Measurements from ENCODE around the gene NLGN1. TPM values are rescaled to one million over a fixed set of nuclear protein-coding genes. Genes with fewer than 3 reads are reported as not detected.

The NLGN1 gene
- polyA plus RNA-seq, 2 of the 4 experiments (the other 2 are of a cell fraction): not detected

DNA sequence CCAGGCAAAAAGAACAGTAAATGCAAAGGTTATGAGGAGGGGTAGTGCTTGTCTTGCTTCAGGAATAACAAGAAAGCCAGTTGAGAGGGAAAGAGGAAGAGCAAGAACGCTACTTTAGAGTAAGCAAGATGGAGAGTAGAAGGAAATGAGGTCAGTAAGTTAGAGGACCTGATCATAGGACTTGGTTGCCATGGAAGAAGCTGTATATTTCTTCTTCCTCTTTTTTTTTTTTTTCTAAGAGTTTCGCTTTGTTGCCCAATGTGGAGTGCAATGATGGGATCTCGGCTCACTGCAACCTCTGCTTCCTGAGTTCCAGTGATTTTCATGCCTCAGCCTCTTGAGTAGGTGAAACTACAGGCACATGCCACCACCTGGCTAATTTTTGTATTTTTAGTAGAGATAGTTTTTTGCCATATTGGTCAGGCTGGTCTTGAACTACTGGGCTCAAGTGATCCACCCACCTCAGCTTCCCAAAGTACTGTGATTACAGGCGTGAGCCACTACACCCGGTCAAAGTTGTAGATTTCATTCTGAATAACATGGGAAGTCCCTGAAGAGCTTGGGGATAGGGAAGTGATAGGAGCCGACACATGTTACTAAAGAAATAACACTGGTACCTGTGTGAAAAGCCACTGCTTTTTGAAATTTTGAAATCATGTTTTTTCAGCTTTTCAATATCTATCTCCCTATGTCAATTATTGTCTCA, 933.7 kb downstream of the NLGN1 start:
- TF ChIP-seq EHMT2 (IDR thresholded peaks at IDR 0.05; ENCODE audit: low read depth) (no peak), ESRRA (IDR thresholded peaks at IDR 0.05; ENCODE audit: borderline replicate concordance, low read length) (no peak)
- TF ChIP-seq, protein P1, sequence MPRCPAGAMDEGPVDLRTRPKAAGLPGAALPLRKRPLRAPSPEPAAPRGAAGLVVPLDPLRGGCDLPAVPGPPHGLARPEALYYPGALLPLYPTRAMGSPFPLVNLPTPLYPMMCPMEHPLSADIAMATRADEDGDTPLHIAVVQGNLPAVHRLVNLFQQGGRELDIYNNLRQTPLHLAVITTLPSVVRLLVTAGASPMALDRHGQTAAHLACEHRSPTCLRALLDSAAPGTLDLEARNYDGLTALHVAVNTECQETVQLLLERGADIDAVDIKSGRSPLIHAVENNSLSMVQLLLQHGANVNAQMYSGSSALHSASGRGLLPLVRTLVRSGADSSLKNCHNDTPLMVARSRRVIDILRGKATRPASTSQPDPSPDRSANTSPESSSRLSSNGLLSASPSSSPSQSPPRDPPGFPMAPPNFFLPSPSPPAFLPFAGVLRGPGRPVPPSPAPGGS (IDR thresholded peaks at IDR 0.05): no peak
- no peak overlapping the region for H3K4me3 ChIP-seq
- no peak for FAIRE-seq
- ATAC-seq: no peak
- no peaks in the 10 kb centered on the region for H3K9me3 ChIP-seq
- no peaks in the 10 kb centered on the region for H3K4me1 ChIP-seq
- ChIA-PET CTCF (no interaction called here), POLR2A (no interaction called here)
- H3K4me2 ChIP-seq: no peak overlapping the region
- 51% methylated on average over 6 of the region's 6 CpGs for WGBS (ENCODE audit: missing lambda C conversion rate)
- no peak for DNase-seq (ENCODE audit: low read depth in 1 of 2, low spot score in 1 of 2)
- no peak overlapping the region for H3K27ac ChIP-seq

DNA sequence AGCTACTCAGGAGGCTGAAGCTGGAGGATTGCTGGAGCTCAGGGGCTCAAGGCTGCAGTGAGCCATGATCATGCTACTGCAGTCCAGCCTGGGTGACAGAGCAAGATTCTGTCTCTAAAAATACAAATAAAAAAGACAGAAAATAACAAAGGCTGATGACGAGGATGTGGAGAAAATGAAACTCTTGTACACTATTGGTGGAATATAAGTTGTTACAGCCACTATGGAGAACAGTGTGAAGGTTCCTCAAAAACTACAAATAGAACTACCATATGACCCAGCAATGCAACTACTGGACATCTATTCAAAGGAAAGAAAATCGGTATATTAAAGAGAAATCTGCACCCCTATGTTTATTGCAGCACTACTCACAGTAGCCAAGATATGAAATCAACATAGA, 934.8 kb downstream of the NLGN1 start:
- 2% methylated on average over 2 of the region's 2 CpGs for WGBS (ENCODE audit: missing lambda C conversion rate)
- POLR2A ChIA-PET: no interaction called here
- no peak for ATAC-seq
- TF ChIP-seq NR3C1 (IDR thresholded peaks at IDR 0.05): no peak
- no peak for TF ChIP-seq RFX5 (IDR thresholded peaks at IDR 0.05)
- TF ChIP-seq HEYL (CRISPR knock-in tag; IDR thresholded peaks at IDR 0.05): no peak
- TF ChIP-seq CHD2 (IDR thresholded peaks at IDR 0.05; ENCODE audit: low read length, partially characterized antibody): no peak
- no peak for TF ChIP-seq SMC3 (IDR thresholded peaks at IDR 0.05)
- no peak for TF ChIP-seq EHF (CRISPR knock-in tag; IDR thresholded peaks at IDR 0.05)
- no peak for TF ChIP-seq TP53 (CRISPR knock-in tag; IDR thresholded peaks at IDR 0.05)
- TF ChIP-seq KDM1A (IDR thresholded peaks at IDR 0.05; ENCODE audit: low read depth): no peak
- TF ChIP-seq, protein P2, sequence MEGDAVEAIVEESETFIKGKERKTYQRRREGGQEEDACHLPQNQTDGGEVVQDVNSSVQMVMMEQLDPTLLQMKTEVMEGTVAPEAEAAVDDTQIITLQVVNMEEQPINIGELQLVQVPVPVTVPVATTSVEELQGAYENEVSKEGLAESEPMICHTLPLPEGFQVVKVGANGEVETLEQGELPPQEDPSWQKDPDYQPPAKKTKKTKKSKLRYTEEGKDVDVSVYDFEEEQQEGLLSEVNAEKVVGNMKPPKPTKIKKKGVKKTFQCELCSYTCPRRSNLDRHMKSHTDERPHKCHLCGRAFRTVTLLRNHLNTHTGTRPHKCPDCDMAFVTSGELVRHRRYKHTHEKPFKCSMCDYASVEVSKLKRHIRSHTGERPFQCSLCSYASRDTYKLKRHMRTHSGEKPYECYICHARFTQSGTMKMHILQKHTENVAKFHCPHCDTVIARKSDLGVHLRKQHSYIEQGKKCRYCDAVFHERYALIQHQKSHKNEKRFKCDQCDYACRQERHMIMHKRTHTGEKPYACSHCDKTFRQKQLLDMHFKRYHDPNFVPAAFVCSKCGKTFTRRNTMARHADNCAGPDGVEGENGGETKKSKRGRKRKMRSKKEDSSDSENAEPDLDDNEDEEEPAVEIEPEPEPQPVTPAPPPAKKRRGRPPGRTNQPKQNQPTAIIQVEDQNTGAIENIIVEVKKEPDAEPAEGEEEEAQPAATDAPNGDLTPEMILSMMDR (IDR thresholded peaks at IDR 0.05): no peak
- no peak for TF ChIP-seq ZSCAN20 (CRISPR knock-in tag; IDR thresholded peaks at IDR 0.05)
- no peak for TF ChIP-seq ZC3H11A (IDR thresholded peaks at IDR 0.05)
- no peak for TF ChIP-seq HOXB13 (CRISPR knock-in tag; IDR thresholded peaks at IDR 0.05; ENCODE audit: low read depth)
- TF ChIP-seq ESRRA (IDR thresholded peaks at IDR 0.05; ENCODE audit: borderline replicate concordance, low read length): no peak
- no peak for TF ChIP-seq POLR2AphosphoS2 (conservative IDR thresholded peaks at IDR 0.05; ENCODE audit: low read length)
- TF ChIP-seq RCOR1 (IDR thresholded peaks at IDR 0.05; ENCODE audit: low read depth, low read length): no peak
- H3K9me3 ChIP-seq: no peaks in the 10 kb centered on the region
- no peak for FAIRE-seq
- H3K4me1 ChIP-seq: no peaks in the 10 kb centered on the region
- no peak overlapping the region for H3K4me2 ChIP-seq
- CTCF ChIA-PET: no interaction called here
- no peak overlapping the region for H3K27ac ChIP-seq
- no peak for DNase-seq (ENCODE audit: low read depth in 1 of 2, low spot score in 1 of 2)
- H3K4me3 ChIP-seq: no peak overlapping the region

DNA sequence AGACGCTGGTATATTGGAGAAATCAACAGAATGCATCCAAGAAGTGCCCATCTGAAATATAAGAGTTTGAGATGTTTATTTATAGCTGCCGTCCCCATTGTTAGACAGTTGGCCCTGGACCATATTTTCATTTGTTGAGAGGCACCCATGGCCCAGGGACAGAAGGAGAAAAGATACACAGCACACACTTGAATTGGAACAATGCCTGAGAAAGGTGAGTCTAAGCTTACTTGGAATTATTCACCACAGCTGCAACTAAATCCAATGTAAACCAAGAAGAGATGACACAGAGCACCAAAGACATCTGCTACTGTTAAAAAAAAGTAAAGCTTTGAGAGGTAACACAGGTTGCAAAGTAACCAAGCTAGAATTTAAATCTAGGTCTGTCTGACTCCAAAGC, 936.1 kb downstream of the NLGN1 start:
- FAIRE-seq (no peak), ATAC-seq (no peak), DNase-seq (ENCODE audit: low read depth in 1 of 2, low spot score in 1 of 2) (no peak)
- POLR2A ChIA-PET: no interaction called here
- Histone ChIP-seq H3K4me3 (no peak overlapping the region), H3K4me1 (no peaks in the 10 kb centered on the region), H3K4me2 (no peak overlapping the region), H3K9me3 (no peaks in the 10 kb centered on the region), H3K27ac (no peak overlapping the region)
- CTCF ChIA-PET: no interaction called here
- 3% methylated on average over 2 of the region's 2 CpGs for WGBS (ENCODE audit: missing lambda C conversion rate)
- TF ChIP-seq JUN (IDR thresholded peaks at IDR 0.05) (no peak), KDM5A (IDR thresholded peaks at IDR 0.05) (no peak), ESRRA (IDR thresholded peaks at IDR 0.05; ENCODE audit: borderline replicate concordance, low read length) (no peak), MYC (IDR thresholded peaks at IDR 0.05; ENCODE audit: borderline replicate concordance, low read length) (no peak), POLR2A (IDR thresholded peaks at IDR 0.05; ENCODE audit: low read length) (no peak), TFCP2L1 (CRISPR knock-in tag; IDR thresholded peaks at IDR 0.05) (no peak), HOXB5 (CRISPR knock-in tag; IDR thresholded peaks at IDR 0.05) (no peak), CBX8 (IDR thresholded peaks at IDR 0.05) (no peak), FOSL2 (IDR thresholded peaks at IDR 0.05) (no peak), FOSL2 (CRISPR knock-in tag; IDR thresholded peaks at IDR 0.05) (no peak), ZFP36 (IDR thresholded peaks at IDR 0.05; ENCODE audit: borderline replicate concordance, partially characterized antibody) (no peak), JUNB (IDR thresholded peaks at IDR 0.05) (no peak)
- TF ChIP-seq, protein P3, sequence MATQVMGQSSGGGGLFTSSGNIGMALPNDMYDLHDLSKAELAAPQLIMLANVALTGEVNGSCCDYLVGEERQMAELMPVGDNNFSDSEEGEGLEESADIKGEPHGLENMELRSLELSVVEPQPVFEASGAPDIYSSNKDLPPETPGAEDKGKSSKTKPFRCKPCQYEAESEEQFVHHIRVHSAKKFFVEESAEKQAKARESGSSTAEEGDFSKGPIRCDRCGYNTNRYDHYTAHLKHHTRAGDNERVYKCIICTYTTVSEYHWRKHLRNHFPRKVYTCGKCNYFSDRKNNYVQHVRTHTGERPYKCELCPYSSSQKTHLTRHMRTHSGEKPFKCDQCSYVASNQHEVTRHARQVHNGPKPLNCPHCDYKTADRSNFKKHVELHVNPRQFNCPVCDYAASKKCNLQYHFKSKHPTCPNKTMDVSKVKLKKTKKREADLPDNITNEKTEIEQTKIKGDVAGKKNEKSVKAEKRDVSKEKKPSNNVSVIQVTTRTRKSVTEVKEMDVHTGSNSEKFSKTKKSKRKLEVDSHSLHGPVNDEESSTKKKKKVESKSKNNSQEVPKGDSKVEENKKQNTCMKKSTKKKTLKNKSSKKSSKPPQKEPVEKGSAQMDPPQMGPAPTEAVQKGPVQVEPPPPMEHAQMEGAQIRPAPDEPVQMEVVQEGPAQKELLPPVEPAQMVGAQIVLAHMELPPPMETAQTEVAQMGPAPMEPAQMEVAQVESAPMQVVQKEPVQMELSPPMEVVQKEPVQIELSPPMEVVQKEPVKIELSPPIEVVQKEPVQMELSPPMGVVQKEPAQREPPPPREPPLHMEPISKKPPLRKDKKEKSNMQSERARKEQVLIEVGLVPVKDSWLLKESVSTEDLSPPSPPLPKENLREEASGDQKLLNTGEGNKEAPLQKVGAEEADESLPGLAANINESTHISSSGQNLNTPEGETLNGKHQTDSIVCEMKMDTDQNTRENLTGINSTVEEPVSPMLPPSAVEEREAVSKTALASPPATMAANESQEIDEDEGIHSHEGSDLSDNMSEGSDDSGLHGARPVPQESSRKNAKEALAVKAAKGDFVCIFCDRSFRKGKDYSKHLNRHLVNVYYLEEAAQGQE (IDR thresholded peaks at IDR 0.05): no peak
- TF ChIP-seq, protein P4, sequence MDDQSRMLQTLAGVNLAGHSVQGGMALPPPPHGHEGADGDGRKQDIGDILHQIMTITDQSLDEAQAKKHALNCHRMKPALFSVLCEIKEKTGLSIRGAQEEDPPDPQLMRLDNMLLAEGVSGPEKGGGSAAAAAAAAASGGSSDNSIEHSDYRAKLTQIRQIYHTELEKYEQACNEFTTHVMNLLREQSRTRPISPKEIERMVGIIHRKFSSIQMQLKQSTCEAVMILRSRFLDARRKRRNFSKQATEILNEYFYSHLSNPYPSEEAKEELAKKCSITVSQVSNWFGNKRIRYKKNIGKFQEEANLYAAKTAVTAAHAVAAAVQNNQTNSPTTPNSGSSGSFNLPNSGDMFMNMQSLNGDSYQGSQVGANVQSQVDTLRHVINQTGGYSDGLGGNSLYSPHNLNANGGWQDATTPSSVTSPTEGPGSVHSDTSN (IDR thresholded peaks at IDR 0.05): no peak
